GM19463 (cell line): ENCODE measurements around the gene SMG6.
A peak's percentile ranks its signal among the peaks of the same experiment; 100 is the strongest.
"Not testable (repeated sequence)": the region's sequence is repeated elsewhere in the genome, so short reads cannot be mapped to it uniquely, and the experiment has no call there.

ENCODE experiments used
- ATAC-seq: cut with Tn5 transposase; IDR thresholded peaks from one replicate; pipeline ENCODE4 v1.9.1; 2021; ENCODE audit warnings: mild to moderate bottlenecking, moderate library complexity; ENCODE audit not compliant: unreplicated experiment

The SMG6 gene

DNA sequence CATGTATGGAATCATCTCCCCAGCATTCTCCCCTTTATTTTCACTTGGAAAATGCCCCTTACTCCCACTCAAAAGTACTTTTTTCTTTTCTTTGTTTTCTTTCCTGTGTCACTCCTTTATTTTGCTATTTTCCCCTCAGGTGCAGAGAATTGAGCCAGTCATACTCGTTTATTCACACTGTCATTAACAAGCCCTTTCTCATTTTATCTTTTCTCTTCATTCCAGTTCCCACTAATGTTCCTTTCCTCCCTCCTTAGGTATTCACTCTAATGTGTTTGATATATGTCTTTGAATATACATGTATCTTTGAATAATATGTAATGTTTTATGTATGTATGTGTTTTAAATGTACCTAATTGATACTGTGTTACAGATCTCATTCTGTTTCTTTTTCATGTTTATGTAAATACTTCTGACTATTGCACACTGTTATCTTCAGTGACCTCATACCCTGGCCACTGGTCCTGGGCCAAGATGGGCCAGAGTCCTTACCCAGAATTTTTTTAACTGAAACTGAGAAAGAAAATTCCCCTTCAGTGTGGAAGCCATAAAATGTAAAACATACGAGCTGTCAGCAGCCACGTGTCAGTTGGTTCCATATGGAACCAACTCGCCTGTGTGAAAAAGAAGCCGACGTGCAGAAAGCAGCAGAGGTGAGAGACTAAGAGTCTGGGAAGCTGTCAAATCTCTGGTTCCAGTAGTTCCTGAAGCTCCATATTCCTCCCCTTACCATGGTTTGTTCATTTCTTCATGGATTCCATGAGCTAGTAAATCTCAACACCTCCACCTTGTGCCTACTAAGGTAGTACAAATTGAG is 6.0 kb upstream of the SMG6 start:
- ATAC-seq: no peak

DNA sequence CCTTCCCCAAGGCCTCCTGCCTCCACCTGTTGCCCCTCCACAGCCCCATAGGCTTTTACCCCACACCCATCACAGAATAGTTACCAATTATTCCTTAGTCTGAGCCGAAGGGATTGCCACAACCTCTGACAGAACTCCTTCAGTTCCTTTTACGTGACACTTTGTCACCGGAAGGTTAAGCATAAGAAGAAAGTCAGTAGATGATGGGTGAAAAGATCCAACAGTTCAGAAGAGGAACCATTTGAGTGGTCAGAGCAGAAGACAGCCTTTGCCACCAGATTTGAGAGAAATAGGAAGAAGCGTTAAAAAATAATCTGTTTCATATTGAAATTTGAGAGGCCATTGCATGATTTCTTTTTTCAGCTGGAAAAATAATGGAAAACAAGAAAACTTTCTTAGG is 1.3 kb upstream of the SMG6 start:
- ATAC-seq: no peak

DNA sequence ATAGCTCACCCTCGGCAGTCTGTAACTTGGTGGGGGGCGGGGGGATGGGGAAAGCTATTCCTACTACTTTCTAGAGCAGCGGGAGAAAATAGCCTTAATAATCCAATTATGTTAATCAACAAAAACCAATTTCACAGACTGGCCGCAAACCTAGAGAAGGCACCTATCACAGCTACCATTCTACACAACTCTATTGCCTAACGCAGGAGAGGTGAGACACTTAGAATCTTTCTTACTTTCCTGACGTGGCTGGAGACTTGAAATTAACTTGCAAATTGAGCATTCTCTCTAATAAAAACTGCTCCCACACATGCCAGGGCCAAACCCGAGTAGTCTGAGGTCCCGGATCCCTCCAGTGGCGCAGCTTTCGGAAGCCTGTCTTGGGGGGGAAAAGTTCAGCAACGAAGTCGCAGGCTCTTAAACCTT is 794 bp downstream of the SMG6 start:
- no peak for ATAC-seq

DNA sequence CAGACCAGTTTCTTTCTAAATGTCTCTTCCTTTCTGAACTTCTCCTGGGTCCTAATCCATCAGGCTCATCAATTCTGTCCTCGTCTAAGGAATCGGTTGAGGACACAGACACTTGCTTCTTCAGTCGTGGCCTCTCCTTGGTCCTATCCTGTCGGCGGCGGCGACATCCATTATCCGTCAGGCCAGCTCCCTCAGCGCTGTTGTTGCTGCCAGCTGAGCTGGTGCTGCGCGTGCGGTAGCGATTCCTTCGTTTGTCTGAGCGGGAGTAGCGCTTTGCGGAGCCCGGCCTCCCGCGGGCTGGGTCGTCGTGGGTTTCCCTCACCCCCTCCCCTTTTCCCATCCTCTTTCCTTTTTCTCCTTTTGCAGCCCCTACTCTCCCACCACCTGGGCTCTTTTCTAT is 3.8 kb downstream of the SMG6 start:
- no peak for ATAC-seq

DNA sequence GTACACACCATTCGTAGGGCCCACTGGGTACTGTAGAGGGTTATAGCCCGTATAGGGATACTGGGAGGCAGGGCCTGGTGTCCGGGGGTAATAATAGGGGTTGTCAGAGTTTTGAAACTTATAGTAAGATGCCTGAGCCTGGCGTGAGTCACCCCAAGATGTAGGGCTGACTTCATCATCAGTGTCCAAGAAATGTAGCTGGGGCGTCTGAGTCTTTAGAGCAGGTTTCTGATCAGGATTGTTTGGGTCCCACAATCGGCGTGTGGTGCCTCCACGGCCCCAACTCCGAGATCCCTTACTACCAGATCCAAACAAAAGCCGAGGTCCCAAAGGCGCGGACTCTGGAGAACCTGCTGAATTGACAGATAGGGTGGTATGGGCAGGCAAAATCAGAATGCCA is 4.4 kb downstream of the SMG6 start:
- ATAC-seq: no peak

DNA sequence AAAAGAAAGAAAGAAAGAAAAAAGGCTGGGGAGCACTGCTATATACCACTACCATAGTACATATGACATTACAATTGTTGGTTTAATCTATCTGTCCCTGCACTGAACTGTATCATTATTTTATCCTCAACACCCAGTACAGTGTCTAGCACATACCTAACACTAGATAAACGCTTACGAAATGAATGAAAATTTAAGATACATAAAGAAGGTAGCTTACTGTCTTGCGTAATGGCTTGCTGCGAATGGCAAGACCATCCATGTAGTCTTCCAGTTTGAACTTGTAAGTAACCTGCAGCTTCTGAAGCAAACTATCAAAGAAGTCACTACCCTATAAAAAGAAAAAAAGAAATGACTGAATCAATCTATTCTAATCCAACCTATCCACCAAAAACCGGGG is 6.6 kb downstream of the SMG6 start:
- ATAC-seq: no peak

DNA sequence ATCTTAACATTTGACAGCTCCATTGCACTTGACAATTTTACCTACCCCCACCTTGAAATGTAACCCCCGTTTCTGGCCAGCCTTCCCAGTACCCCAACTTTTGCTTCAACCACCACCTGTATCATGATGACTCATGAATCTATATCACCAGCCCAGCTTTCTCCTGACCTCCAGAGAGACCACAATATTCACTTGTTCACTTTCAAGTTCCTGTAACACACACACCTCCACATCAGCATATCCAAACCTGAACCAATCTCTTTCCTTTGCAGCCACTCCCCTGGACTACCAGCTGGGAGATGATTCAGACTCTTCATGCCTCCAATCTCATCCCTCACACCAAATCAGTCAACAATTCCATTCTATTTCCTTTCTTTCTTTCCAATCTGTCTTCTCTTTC is 8.0 kb downstream of the SMG6 start:
- ATAC-seq: no peak

DNA sequence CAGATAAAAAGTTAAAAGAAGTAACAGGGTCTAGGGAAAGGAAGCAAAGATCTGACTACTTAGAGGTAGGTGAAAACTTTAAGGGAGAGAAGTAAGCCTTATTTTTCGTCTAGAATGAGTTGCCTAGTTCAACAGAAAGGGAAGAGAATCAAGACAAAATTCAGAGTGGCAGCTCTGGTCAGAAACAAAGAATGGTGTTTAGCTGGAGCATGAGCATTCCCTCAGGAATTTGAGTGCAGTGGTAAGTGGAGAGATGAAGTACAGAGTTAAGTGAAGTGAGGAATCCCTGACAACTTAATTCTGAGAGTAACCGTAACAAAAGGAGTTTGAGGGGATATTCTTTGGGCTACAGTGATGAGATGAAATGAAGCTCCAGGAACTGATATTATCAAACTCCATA is 11.5 kb downstream of the SMG6 start:
- no peak for ATAC-seq

DNA sequence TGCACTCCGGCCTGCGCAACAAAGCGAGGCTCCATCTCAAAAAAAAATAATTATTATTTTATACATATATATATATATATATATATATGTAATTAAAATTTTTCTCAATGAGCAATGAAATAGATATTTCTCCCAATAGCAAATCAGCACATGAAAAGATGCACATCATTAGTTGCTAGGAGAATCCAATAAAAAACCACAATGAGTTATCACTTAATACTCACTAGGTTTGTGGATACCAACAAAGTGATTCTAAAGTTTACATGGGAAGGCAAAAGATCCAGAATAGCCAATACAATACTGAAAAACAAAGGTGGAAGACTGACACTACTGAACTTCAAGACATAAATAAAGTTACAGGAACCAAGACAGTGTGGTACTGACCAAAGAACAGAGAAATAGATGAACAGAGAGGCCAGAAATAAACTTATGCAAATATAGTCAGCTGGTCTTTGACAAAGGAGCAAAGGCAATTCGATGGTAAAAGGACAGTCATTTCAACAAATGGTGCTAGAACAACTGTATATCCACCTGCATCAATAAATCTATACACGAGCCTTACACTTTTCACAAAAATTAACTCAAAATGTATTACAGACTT is 13.6 kb downstream of the SMG6 start:
- ATAC-seq: no peak

DNA sequence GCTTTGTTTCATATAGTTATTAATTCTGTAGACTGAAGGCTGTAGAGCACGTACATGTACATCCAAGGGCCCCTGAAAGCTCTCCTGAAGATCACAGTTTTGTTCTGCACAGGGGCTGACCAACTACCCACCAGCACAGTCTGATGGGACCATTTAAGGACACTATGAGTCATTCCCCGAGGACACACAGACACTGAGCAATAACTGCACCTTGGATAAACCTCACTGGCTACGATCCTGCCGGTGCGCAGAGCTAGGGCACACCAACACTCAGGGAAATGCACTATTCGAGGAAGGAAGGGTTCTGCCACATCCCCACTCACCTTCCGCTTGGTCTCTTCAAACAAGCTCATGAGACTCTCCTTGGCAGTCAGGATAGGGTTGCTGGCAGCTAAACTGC is 20.3 kb downstream of the SMG6 start:
- ATAC-seq: no peak

DNA sequence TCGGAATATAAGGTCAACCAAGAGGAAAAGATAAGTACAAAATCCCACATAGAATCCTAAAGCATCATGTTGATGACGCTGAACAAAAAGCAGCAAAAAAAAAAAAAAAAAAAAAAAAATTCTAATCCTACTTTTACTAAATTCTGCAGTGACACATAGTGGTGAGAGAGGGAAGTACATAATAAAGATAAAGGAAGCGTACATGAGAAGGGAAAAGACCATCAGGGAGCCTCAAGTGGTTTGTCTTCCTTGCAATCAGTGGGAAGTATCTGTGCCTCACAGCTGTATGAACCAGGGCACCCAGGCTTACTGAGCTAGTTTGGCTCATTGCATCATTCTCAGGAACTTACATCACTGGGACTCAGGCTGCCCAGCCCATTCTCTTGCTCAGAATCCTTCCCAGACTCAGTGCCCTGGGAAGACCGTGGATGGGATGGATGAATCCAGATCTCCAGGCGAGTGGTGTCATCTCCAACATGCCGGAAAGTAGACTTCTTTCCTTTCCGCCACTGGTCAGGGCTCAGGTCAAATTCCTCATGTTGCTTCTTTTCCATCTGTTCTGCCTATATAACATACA is 21.2 kb downstream of the SMG6 start:
- no peak for ATAC-seq

DNA sequence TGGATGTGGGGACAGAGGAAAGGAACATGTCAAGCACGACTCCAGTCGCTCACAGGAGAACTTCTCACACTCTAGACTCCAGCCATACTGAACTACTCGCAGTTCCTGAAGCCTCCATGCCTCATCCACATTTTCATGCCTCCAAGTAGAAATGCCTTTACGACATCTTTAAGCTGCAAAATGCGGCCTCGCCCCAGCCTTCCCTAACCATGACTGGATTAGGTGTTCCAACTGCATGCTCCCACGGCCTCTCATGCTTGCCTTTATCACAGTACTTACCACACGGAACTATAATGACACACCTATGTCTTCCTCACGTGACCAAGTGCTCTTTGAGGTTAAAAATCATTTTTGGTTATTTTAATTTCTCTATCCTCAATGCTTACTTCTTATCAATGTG is 23.9 kb downstream of the SMG6 start:
- ATAC-seq: no peak

DNA sequence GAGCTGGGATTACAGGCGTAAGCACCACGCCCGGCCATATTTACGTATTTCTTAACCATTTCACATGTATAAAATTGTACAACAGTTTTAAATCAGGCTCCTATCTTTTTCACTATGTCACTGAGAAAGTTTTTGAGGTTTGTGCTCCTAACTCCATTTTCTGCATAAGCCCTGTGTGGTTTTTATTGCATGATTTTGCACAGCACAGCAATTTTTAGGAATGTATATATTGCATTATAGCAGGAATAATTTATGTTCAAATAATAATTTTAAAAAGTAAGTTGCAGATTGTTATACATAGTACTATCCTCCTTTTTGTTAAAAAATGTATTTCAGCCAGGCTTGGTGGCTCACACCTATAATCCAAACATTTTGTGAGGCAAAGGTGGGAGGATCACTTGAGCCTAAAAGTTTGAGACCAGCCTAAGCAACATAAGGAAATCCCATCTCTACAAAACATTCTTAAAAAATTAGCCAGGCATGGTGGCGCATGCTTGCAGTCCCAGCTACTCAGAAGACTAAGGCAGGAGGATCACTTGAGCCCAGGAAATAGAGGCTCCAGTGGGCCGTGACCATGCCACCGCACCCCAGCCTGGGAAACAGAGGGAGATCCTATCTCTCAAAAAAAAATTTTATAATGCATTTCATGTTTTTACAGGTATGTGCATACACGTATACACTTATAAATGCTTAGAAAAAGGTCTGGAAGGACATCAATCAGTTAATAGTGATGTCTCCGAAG is 26.0 kb downstream of the SMG6 start:
- ATAC-seq: no peak

DNA sequence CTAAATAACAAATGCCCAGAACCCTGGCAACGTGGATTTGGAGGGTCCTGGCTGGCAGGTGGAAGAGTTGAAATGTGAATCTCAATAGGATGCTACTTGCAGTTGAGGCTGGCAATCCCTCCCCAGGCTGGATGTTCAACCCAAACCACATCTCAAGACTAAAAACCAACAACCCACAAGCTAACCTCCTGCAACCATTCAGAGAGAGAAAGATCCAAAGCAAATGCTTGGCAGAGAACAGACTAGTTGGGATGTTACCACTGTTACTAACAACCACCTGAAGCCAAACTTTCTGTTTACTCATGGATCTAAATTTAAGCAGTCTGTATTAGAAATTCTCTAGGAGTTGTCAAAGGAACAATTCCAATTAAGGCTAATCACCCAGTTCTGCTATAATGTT is 27.9 kb downstream of the SMG6 start:
- no peak for ATAC-seq

DNA sequence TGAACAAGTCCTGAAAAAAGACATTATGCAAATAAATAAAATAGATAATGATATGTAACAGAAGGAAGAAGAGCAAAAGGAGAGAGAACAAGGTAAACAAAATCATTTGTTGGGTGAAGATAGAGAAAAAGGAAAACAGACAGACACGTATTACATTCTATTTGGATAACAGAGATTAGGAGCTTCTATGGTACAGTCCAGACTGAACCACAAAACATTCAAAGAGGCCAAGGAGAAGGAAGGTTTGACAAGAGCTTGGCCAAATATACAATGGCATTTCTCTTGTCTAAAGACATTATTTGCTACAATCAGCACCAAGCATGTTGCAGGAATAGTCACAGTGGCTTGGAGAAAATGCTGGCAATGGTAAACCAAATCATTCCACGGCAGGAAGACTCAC is 29.2 kb downstream of the SMG6 start:
- ATAC-seq: no peak

DNA sequence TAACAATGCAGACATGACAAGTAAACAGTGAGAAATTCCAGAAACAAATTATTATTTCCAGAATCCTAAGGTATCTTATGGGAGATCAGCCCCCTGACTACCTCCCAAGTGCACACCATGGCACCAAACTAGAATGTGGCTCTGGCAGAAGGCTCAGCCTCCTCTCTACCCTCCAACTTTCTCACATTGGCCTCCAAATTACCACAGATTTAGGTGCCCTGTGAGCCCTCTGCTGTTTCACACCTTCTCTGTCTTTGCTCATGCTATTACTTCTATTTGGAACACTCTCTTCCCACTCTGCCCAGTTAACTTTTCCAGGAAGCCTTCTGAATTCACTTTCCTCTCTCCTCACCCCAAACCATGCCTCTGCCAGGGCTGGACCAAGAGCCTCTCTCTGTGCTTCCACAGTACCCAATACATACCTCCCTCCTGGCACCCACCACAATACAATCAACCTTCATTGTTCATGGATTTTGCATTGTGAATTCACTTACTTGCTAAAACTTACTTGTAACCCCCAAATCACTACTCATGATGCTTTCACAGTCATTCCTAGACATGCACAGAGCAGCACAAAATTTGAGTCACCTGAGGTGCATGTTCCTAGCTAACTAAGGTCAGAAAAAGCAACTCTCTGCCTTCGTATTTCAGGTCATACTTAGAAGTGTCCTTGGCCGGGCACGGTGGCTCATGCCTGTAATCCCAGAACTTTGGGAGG is 31.4 kb downstream of the SMG6 start:
- no peak for ATAC-seq

DNA sequence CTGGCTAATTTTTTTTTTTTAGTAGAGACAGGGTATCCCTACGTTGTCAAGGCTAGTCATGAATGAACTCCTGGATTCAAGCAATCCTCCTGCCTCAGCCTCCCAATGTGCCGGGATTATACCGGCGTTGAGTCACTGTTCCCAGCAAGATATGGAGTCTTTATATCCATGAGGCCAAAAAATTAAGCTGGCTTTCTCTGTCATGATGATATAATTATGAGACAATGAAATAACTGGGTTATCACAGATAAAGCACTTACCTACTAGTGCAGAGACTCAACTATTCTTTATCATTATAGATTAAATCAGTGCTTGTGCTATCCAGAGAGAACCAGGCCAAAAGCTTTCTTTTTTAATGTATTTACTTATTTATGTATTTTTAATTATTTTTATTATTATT is 36.2 kb downstream of the SMG6 start:
- ATAC-seq: no peak

DNA sequence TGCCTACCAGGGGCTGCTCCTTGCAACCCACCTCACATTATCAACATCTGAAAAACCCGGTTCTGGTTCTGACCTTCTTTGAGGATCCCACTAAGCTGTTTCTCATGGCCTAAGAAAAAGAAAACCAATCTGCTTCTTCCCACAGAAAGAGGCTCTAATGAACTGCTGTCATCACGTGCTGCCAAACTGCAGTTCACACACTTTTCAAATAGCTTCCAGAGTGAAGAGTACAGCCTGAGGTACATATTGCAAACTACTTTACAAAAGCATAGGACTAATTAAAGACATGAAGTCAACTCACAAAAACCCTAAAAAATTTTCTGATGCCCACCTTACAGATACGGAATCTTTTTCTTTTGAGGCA is 36.7 kb downstream of the SMG6 start:
- no peak for ATAC-seq

DNA sequence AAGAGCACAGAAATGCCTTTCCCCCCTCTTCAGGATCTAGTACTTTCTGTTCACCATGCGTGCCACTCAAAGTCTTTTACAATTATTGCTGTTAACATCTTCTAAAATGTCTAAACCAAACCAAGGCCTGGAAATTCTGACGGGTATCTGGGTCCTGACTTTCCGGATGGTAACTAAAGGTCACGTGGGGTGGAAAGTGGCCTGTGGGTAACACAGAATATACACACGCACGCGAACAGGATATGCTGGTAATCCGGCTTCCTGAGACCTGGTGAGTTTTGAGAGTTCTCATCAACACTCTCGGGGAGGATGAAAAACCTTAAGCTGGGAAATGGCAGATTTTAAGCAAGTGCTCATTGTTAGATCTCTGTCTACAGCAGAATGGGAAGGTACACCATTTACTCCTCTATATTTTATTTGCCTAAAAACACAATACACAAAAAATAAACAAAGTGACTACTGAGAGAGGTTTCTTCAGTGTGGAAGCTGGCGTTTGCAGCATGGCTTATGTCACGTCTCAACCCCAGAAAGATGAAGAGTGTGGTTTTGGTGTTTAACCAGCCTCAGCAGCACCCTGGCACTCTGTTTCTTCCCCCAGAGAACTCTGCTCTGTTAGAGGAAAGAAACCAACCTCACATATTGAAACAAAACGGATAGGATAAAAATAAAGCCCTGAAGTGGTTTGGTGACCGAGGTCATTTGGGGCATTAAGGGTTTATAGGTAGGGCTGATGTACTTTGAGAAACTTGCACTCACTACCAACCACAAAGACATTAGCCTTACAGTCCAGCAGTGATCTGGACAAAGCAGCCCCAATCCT is 37.3 kb downstream of the SMG6 start:
- ATAC-seq: peak; percentile 74

DNA sequence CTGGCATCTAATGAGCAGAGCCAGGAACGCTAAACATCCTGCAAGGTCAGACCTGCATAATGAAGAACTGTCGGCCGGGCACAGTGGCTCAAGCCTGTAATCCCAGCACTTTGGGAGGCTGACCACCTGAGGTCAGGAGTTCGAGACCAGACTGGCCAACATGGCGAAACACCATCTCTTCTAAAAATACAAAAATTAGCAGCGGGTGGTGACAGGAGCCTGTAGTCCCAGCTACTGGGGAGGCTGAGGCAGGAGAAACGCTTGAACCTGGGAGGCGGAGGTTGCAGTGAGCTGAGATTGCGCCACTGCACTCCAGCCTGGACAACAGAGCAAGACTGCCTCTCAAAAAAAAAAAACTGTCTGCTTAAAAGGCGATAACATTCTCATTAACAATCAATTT is 38.4 kb downstream of the SMG6 start:
- not testable (repeated sequence) for ATAC-seq
